BLaER1 treated with 17β-estradiol and CSF1 and Interleukin-3, amounts not matched to agents 10 nM and 100 nM (cell line): ENCODE results near the gene RNF212.

ENCODE experiments used
- H3K27ac ChIP-seq, 11 experiments: shearing (Covaris generic); formaldehyde crosslinking; 2 replicates each; pipeline ENCODE4 v1.8.1; 2022
- H3K27me3 ChIP-seq, 11 experiments: shearing (Covaris generic); formaldehyde crosslinking; 2 replicates each; pipeline ENCODE4 v1.8.1; 2022
- H3K36me3 ChIP-seq, 11 experiments: shearing (Covaris generic); formaldehyde crosslinking; 2 replicates each; pipeline ENCODE4 v1.8.1; 2022
- H3K4me1 ChIP-seq, 10 experiments: shearing (Covaris generic); formaldehyde crosslinking; 2 replicates each; pipeline ENCODE4 v1.8.1; 2022
- H3K4me2 ChIP-seq, 11 experiments: shearing (Covaris generic); formaldehyde crosslinking; 2 replicates each; pipeline ENCODE4 v1.8.1; 2022
- H3K4me3 ChIP-seq, 10 experiments: shearing (Covaris generic); formaldehyde crosslinking; 2 replicates each; pipeline ENCODE4 v1.8.1; 2022
- H3K9ac ChIP-seq, 11 experiments: shearing (Covaris generic); formaldehyde crosslinking; 2 replicates each; pipeline ENCODE4 v1.8.1; 2022
- H3K9me3 ChIP-seq, 11 experiments: shearing (Covaris generic); formaldehyde crosslinking; replicated peaks in 1 of 11; 2 replicates each; pipeline ENCODE4 v1.8.1; 2022
- H4K20me1 ChIP-seq, 11 experiments: shearing (Covaris generic); formaldehyde crosslinking; 2 replicates each; pipeline ENCODE4 v1.8.1; 2022
- Cebpa-rat ChIP-seq, 11 experiments: shearing (Covaris generic); IDR thresholded peaks; 2 replicates each; pipeline ENCODE4 v1.8.1; 2022

The RNF212 gene

GRCh38 chr4:1042352-1043055 is 70.9 kb downstream of the RNF212 start:
- Histone ChIP-seq H3K36me3 (no peaks in the 10 kb centered on the region), H3K4me1 (peaks cover 11 to 51% (median 34%) of the 10 kb centered on the region in 10 experiments), H4K20me1 (peaks cover 0 to 14% (median 0%) of the 10 kb centered on the region in 11 experiments; a peak in 6 of 22 replicates), H3K27ac (no peak overlapping the region), H3K9me3 (no peaks in the 10 kb centered on the region), H3K4me3 (no peak overlapping the region), H3K4me2 (peak overlapping the region in 2 of 11 experiments; percentile 75; a peak in 4 of 22 replicates), H3K27me3 (peaks cover 43 to 65% (median 55%) of the 10 kb centered on the region in 11 experiments), H3K9ac (no peak overlapping the region)
- TF ChIP-seq Cebpa-rat (IDR thresholded peaks at IDR 0.05), result no peak

- Histone ChIP-seq H4K20me1 (peaks cover 0 to 14% (median 0%) of the 10 kb centered on the region in 11 experiments; a peak in 6 of 22 replicates), H3K9ac (peak overlapping the region in 1 of 11 experiments; percentile 26; a peak in 2 of 22 replicates), H3K4me2 (peak overlapping the region; percentile 14 to 75 (median 63)), H3K27me3 (peaks cover 37 to 59% (median 50%) of the 10 kb centered on the region in 11 experiments), H3K27ac (no peak overlapping the region), H3K36me3 (no peaks in the 10 kb centered on the region), H3K4me1 (peaks cover 11 to 45% (median 29%) of the 10 kb centered on the region in 10 experiments), H3K9me3 (no peaks in the 10 kb centered on the region), H3K4me3 (no peak overlapping the region)
- TF ChIP-seq Cebpa-rat (IDR thresholded peaks at IDR 0.05), result no peak
Observed at GRCh38 chr4:1041936-1042330, 71.4 kb downstream of the RNF212 start.

- H3K36me3 ChIP-seq, result no peaks in the 10 kb centered on the region
- H3K9me3 ChIP-seq, result no peaks in the 10 kb centered on the region
- H3K27me3 ChIP-seq, result peaks cover 36 to 53% (median 46%) of the 10 kb centered on the region in 11 experiments
- peak overlapping the region; percentile 14 to 75 (median 63) for H3K4me2 ChIP-seq
- H4K20me1 ChIP-seq, result peaks cover 0 to 14% (median 0%) of the 10 kb centered on the region in 11 experiments; a peak in 6 of 22 replicates
- no peak overlapping the region for H3K27ac ChIP-seq
- TF ChIP-seq Cebpa-rat (IDR thresholded peaks at IDR 0.05), result no peak
- H3K4me1 ChIP-seq, result peaks cover 11 to 44% (median 29%) of the 10 kb centered on the region in 10 experiments
- peak overlapping the region in 4 of 11 experiments; percentile 13 to 56 (median 20); a peak in 3 of 22 replicates for H3K9ac ChIP-seq
- H3K4me3 ChIP-seq, result no peak overlapping the region
Observed at GRCh38 chr4:1041147-1041935, 72.0 kb downstream of the RNF212 start.

GRCh38 chr4:1040344-1041146 is 72.8 kb downstream of the RNF212 start:
- no peaks in the 10 kb centered on the region for H3K36me3 ChIP-seq
- H3K27ac ChIP-seq, result no peak overlapping the region
- no peak overlapping the region for H3K9ac ChIP-seq
- no peaks in the 10 kb centered on the region for H3K9me3 ChIP-seq
- peak overlapping the region; percentile 14 to 75 (median 63); a peak in 12 of 22 replicates for H3K4me2 ChIP-seq
- H3K4me3 ChIP-seq, result no peak overlapping the region
- peaks cover 33 to 48% (median 44%) of the 10 kb centered on the region in 11 experiments for H3K27me3 ChIP-seq
- H4K20me1 ChIP-seq, result peaks cover 0 to 14% (median 0%) of the 10 kb centered on the region in 11 experiments; a peak in 6 of 22 replicates
- TF ChIP-seq Cebpa-rat (IDR thresholded peaks at IDR 0.05), result no peak
- H3K4me1 ChIP-seq, result peaks cover 11 to 44% (median 29%) of the 10 kb centered on the region in 10 experiments

- Histone ChIP-seq H4K20me1 (peaks cover 0 to 14% (median 0%) of the 10 kb centered on the region in 11 experiments; a peak in 6 of 22 replicates), H3K27ac (no peak overlapping the region), H3K36me3 (no peaks in the 10 kb centered on the region), H3K4me3 (no peak overlapping the region), H3K9ac (no peak overlapping the region), H3K4me2 (no peak overlapping the region), H3K4me1 (peaks cover 11 to 35% (median 28%) of the 10 kb centered on the region in 10 experiments), H3K9me3 (no peaks in the 10 kb centered on the region), H3K27me3 (peaks cover 25 to 40% (median 36%) of the 10 kb centered on the region in 11 experiments)
- TF ChIP-seq Cebpa-rat (IDR thresholded peaks at IDR 0.05), result no peak
Observed at GRCh38 chr4:1039493-1040343, 73.6 kb downstream of the RNF212 start.

GRCh38 chr4:1038948-1039492 is 74.3 kb downstream of the RNF212 start:
- no peak overlapping the region for H3K4me2 ChIP-seq
- peaks cover 0 to 14% (median 0%) of the 10 kb centered on the region in 11 experiments; a peak in 6 of 22 replicates for H4K20me1 ChIP-seq
- H3K36me3 ChIP-seq, result no peaks in the 10 kb centered on the region
- H3K4me1 ChIP-seq, result peaks cover 11 to 28% (median 21%) of the 10 kb centered on the region in 10 experiments
- H3K9ac ChIP-seq, result no peak overlapping the region
- no peak overlapping the region for H3K4me3 ChIP-seq
- peaks cover 23 to 40% (median 34%) of the 10 kb centered on the region in 11 experiments for H3K27me3 ChIP-seq
- no peak for TF ChIP-seq Cebpa-rat (IDR thresholded peaks at IDR 0.05)
- no peaks in the 10 kb centered on the region for H3K9me3 ChIP-seq
- H3K27ac ChIP-seq, result no peak overlapping the region

GRCh38 chr4:1036976-1037810 is 76.2 kb downstream of the RNF212 start:
- H3K36me3 ChIP-seq, result no peaks in the 10 kb centered on the region
- H3K4me2 ChIP-seq, result no peak overlapping the region
- H3K9ac ChIP-seq, result no peak overlapping the region; a peak in 1 of 22 replicates
- H3K27ac ChIP-seq, result no peak overlapping the region
- peaks cover 14 to 29% (median 25%) of the 10 kb centered on the region in 10 experiments for H3K4me1 ChIP-seq
- H3K9me3 ChIP-seq, result no peaks in the 10 kb centered on the region
- TF ChIP-seq Cebpa-rat (IDR thresholded peaks at IDR 0.05), result no peak
- peaks cover 37 to 46% (median 41%) of the 10 kb centered on the region in 11 experiments for H3K27me3 ChIP-seq
- peaks cover 0 to 30% (median 10%) of the 10 kb centered on the region in 11 experiments; a peak in 10 of 22 replicates for H4K20me1 ChIP-seq
- no peak overlapping the region for H3K4me3 ChIP-seq
